Putamen (tissue), 1 donor: ENCODE results near the gene C5.

Source experiments
- DNase-seq: peaks from one replicate; pipeline ENCODE4 v3.0.0-alpha.2; 2016; ENCODE audit warnings: low spot score

C5 gene

DNA sequence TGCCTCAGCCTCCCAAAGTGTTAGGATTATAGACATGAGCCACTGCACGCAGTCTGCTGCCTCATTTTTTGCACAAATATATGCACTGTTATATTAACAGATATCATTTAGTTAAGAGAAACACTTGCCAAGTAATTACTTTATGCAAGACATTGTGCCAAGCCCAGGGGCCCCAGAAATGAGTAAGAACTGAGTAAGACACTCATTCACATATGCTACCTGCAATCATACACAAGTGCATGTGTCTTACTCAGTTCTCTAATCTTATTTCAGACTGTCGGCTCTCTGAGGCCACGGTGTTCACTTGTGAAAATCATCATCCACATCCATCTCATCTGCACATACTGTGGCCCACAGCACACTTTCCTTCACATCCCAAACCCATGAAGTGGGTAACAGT, 139.4 kb downstream of the C5 start:
- no peak for DNase-seq

DNA sequence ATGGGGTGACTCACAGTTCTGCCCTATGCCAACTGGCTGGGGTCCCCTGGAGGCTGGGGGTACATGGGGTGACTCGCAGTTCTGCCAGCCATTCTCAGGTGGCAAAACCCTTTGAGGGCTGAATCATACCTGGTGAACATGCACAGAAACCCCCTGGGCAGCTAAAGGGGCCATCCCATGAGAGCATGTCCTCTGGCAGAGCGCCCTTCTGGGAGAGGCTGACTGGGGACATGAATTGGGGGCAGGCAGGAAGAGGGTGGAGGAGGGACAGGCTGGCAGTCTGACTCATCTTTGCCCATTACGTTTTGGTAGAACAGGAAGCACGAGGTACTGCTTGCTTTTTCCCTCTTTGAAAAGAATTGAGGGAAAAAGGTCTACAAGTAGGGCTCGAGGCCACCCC, 140.2 kb downstream of the C5 start:
- DNase-seq = no peak

DNA sequence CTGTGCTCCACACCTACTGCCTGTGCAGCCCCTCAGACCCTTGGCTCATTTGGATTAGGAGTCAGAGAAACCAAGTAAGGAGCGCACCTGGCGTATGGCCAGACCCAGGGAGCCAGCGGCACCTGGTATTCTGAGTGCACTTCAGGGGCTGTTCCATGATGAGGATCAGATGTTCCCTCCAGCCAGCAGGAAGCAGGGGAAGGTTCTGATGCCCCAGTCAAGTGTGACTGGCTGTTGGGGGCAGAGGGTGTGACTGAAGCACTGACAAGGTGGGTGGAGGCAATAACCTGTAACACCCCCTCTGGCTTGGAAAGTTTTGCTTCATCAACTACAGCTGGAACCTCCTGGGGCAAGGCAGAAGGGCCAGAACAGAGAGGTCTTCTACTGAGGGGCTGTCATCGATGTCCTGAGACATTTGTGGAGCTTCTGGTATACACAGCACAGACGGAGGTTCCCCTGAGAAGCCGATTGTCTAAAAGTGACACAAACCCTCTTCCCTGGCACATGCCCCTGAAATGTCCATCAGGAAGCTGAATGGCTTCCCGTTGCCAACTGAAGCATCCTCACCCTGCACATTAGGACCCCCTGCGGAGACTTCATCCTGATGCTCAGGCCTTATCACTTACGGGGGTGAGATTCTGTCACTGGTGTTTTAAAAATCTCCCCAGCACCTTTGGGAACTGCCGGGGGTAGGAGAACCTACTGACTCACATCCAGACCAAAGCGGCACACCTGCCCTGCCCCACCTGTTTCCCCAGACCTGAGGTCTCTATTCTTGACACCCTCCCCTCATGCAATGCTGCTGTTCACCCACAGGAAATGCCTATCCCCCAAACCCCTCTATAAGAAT, 144.5 kb downstream of the C5 start:
- no peak for DNase-seq

DNA sequence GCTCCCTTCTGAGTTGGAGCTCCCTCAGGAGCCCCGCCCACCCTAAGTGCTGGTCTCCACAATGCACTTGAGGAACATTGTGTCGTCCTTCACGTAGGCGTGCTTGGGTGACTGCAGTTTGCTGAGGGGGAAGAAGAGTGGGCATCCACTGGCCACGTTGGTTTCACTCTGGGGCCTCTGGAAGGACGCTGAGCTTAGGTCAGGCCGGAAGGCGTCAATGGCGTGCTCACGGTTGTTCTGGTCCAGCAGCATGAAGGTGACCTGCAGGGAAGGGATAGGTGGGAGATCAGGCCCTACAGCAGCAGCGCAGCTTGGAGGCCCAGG, 145.1 kb downstream of the C5 start:
- DNase-seq = no peak

- no peak for DNase-seq
Observed at GRCh38 chr9:120904061-120904977, 145.8 kb downstream of the C5 start.

DNA sequence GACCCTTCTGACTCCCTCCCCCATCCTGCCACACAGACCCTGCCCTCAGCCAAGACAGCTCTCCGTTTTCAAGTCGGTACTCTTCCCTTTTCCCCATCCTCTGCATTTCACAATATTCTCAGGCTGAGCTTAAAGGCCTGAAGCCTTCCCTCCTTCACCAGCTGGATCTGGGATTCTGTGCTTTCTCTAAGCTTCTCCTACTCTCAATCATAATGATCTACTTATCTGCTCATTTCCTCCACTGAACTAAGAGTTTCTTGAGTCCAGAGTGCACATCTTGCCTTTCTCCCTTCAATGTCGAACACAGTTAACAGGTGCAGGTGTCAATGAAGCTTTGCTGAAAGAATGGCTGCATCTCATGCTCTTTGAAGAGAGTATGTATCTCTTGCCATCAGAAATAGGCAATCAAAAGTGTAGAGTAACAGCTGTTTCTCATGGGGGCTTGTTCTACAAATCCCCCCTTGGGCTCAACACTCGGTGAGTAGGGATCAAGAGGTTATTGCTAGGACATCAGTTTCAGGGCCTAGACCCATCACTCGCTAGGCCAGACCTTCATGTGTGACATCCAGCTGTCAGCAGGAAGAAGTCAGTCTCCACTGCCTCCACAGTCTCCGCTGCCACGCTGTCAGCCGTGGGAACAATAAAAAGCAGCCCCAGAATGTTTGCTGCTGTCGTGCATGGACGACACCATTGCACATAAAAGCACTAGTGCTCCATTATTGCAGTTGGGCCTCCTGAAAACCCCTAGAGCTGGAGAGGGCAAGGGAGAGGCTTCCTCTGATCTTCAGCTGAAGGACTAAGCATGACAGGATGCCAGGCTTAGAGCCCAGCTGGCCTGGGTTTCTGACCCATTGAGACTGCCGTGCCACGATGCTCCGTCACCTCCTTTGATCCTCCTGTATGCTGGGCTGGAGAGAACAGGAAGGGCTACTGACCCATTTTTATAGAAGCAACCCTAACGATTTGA, 147.2 kb downstream of the C5 start:
- no peak for DNase-seq
